T follicular helper cell (primary cell): ENCODE results near the gene ELK3.
A peak's percentile ranks its signal among the peaks of the same experiment; 100 is the strongest.
"Not testable (repeated sequence)": the region's sequence is repeated elsewhere in the genome, so short reads cannot be mapped to it uniquely, and the experiment has no call there.

Experiments
- DNase-seq: peaks from one replicate; pipeline ENCODE4 v3.0.0-alpha.2; 2020; ENCODE audit warnings: low read depth

ELK3 gene

GRCh38 chr12:96305665-96306064, 111.5 kb downstream of the ELK3 start:
- no peak for DNase-seq

- no peak for DNase-seq
Observed at GRCh38 chr12:96308881-96309280, 114.7 kb downstream of the ELK3 start.

GRCh38 chr12:96310067-96310466, 115.9 kb downstream of the ELK3 start:
- DNase-seq: no peak

DNA sequence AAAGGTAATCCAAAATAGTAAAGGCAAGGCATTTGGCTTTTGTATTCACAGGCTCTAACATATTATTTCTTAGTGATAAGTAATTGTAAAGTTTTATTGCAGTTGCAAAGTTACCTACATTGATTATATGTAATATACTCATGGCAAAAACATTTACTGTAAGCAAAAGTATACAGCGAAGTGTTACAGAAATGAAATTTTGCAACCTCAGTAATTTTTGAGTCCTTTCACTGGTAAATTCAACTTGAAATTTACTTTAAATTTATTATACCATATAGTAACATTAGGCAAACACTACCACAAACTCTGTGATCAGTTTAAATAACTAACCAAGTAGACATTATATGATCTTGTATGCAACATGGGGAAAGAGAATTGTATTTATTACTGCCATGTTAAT, 117.0 kb downstream of the ELK3 start:
- DNase-seq: no peak

DNA sequence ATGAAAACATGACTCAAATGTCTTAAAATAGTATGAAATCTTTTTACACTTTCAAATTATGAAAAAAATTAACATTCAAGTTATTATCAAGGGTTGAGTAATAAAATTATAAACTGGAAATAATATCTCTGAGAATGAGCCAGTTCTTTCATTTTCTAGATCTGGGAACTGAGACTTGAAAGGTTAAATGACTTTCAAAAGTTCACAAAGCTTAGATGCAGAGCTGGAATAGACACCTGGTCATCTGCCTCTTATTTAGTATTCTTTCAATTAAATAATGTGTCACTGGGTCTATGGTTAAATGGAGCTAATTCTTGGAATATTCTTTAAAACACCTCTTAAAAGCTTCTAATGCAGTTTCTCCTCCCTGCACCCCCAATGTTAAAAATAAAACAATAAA, 119.4 kb downstream of the ELK3 start:
- DNase-seq: no peak

DNA sequence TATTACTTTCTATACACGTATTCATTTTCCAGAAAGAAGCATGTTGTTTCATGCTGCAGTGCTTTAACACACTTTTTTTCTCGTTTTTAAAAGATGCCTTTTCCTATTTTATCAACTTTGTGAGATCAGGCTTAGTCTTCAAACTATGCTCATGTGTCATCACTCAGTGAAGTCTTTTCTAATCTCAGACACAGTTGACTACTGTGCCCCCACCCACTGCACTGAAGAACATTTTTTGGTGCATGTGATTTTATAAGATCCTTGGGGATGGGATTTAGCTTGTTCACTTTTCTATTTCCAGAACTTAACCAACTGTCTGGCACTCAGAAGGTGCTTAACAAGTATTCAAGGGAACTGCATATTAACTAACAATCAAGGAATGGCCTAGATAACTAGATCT, 120.5 kb downstream of the ELK3 start:
- no peak for DNase-seq

- DNase-seq: peak; percentile 20
Observed at GRCh38 chr12:96315741-96316481, 121.7 kb downstream of the ELK3 start.

DNA sequence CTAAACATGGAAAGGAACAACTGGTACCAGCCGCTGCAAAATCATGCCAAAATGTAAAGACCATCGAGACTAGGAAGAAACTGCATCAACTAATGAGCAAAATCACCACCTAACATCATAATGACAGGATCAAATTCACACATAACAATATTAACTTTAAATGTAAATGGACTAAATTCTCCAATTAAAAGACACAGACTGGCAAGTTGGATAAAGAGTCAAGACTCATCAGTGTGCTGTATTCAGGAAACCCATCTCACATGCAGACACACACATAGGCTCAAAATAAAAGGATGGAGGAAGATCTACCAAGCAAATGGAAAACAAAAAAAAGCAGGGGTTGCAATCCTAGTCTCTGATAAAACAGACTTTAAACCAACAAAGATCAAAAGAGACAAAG, 123.6 kb downstream of the ELK3 start:
- DNase-seq: not testable (repeated sequence)
